Kidney glomerular epithelial cell (primary cell): ENCODE results near the gene CCNK.

ENCODE experiments used
- DNase-seq: peaks from one replicate; lab custom pipeline; 2025; lab: John Stamatoyannopoulos, UW

The CCNK gene

GRCh38 chr14:99552021-99552553 is 70.9 kb downstream of the CCNK start:
- no peak for DNase-seq

- no peak for DNase-seq
Measured at GRCh38 chr14:99552572-99553216, 71.5 kb downstream of the CCNK start.

GRCh38 chr14:99554184-99554583 is 73.0 kb downstream of the CCNK start:
- DNase-seq: no peak

GRCh38 chr14:99554757-99555531 is 73.7 kb downstream of the CCNK start:
- DNase-seq: no peak

GRCh38 chr14:99556134-99556791 is 75.1 kb downstream of the CCNK start:
- no peak for DNase-seq

GRCh38 chr14:99559286-99559990 is 78.2 kb downstream of the CCNK start:
- no peak for DNase-seq

DNA sequence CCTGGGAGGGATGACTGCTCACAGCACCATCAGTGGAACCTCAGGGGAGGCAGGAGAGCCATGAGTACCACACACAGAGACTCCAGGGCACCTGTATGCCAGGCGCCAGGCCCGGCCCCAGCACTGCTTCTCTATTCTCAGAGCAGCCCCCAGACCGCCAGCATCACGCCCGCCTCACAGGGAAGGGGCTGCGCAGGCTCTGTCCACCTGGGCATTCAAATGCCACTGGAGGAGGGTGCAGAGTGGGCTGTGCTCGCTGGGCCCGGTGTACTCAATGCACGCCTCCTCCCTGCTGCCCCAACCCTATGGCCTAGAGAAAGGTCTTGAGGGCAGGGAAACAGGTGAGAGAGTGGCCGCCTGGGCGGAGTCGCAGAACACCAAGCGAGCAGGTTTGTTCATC is 79.2 kb downstream of the CCNK start:
- DNase-seq: no peak

DNA sequence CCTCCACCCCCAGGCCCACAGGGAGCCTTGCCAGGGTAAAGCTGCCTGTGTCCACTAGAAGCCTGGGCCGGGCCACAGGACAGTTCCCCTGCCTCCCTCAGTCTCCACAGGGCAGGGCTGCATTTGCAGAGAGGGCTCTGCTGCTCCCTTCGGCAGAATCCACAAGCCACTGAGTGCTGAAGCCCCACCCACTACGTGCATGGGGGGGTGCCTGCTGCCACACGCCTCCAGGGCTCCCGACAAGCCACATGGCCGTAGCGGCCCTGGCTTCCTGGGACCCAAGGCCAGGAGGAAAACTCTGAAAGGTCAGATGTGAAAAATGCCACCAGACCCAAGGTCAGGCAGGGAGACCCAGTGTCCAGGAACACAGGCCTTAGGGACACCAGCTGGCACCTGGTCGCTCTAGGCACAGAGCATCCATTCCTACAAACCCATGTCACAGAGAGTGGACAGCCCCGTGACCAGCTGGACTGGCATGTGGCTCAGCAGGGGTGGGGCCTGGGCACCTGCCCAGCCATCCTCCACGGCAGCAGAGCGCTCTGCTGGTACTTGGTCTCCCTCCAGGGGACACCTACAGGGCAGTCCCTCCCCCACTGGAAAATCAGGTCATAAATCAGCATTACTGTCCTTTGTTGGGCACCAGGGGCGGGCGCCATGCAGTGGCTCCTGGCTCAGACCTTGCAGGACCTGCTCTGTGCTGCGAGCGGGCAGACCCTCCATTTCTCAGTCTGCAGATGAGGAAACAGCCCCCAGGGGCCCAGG is 79.9 kb downstream of the CCNK start:
- no peak for DNase-seq

DNA sequence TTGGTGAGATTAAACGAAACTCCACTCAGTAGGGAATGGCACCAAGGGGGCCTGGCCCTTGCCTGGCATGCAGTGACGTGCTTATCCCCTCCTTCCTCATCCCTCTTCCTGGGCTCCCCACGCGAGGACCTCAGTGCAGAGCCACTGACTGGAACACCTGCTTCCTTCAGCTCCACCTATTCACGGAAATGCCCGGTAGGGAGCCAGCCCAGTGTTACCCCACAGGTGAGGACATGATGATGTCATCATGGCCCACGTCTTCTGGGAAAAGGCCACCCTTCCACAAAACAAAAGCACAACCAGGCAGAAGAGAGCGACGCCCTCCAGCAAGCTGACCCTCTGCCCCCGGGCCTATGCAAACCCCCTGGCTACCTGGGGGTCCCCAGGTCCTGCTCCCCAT is 80.7 kb downstream of the CCNK start:
- no peak for DNase-seq
